ENCODE measurements around the gene ST3GAL4. TPM values are rescaled to one million over a fixed set of nuclear protein-coding genes. Genes with fewer than 3 reads are reported as not detected.

The ST3GAL4 gene
- total RNA-seq, 1 donor from 2014 or later = 15.6 TPM

GRCh38 chr11:126452241-126453101 lies 97.0 kb downstream of the ST3GAL4 start:
- H3K27ac Mint-ChIP-seq = peak overlapping the region; percentile 64
- no peaks in the 10 kb centered on the region for H3K36me3 Mint-ChIP-seq
- H3K9me3 Mint-ChIP-seq = no peaks in the 10 kb centered on the region
- H3K4me1 Mint-ChIP-seq = peaks cover 30% of the 10 kb centered on the region
- peaks cover 34% of the 10 kb centered on the region for H3K27me3 Mint-ChIP-seq (ENCODE audit: low read depth)
- TF ChIP-seq CTCF (IDR thresholded peaks at IDR 0.05; ENCODE audit: unreplicated experiment) = no peak
- peak in 1 of 2 experiments; percentile 57 for DNase-seq (ENCODE audit: low spot score in 2 of 2, unreplicated experiment in 2 of 2)
- H3K4me3 Mint-ChIP-seq = peak overlapping the region; percentile 44

GRCh38 chr11:126456089-126456488 lies 100.6 kb downstream of the ST3GAL4 start:
- peaks cover 35% of the 10 kb centered on the region for H3K4me1 Mint-ChIP-seq
- no peaks in the 10 kb centered on the region for H3K9me3 Mint-ChIP-seq
- no peak for TF ChIP-seq CTCF (IDR thresholded peaks at IDR 0.05; ENCODE audit: unreplicated experiment)
- DNase-seq (ENCODE audit: low spot score in 2 of 2, unreplicated experiment in 2 of 2) = no peak
- H3K36me3 Mint-ChIP-seq = no peaks in the 10 kb centered on the region
- peaks cover 34% of the 10 kb centered on the region for H3K27me3 Mint-ChIP-seq (ENCODE audit: low read depth)
- H3K27ac Mint-ChIP-seq = no peak overlapping the region
- no peak overlapping the region for H3K4me3 Mint-ChIP-seq

- Mint-ChIP-seq H3K36me3 (no peaks in the 10 kb centered on the region), H3K9me3 (no peaks in the 10 kb centered on the region), H3K27ac (no peak overlapping the region), H3K27me3 (ENCODE audit: low read depth) (peaks cover 42% of the 10 kb centered on the region), H3K4me3 (no peak overlapping the region), H3K4me1 (peaks cover 26% of the 10 kb centered on the region)
- no peak for DNase-seq (ENCODE audit: low spot score in 2 of 2, unreplicated experiment in 2 of 2)
- no peak for TF ChIP-seq CTCF (IDR thresholded peaks at IDR 0.05; ENCODE audit: unreplicated experiment)
Observed at GRCh38 chr11:126456783-126457542, 101.5 kb downstream of the ST3GAL4 start.

- no peaks in the 10 kb centered on the region for H3K9me3 Mint-ChIP-seq
- no peak overlapping the region for H3K27ac Mint-ChIP-seq
- H3K4me1 Mint-ChIP-seq = peaks cover 19% of the 10 kb centered on the region
- TF ChIP-seq CTCF (IDR thresholded peaks at IDR 0.05; ENCODE audit: unreplicated experiment) = no peak
- H3K4me3 Mint-ChIP-seq = no peak overlapping the region
- DNase-seq (ENCODE audit: low spot score in 2 of 2, unreplicated experiment in 2 of 2) = no peak
- H3K27me3 Mint-ChIP-seq (ENCODE audit: low read depth) = peaks cover 50% of the 10 kb centered on the region
- no peaks in the 10 kb centered on the region for H3K36me3 Mint-ChIP-seq
Observed at GRCh38 chr11:126457817-126458216, 102.3 kb downstream of the ST3GAL4 start.

- no peak overlapping the region for H3K27ac Mint-ChIP-seq
Observed at GRCh38 chr11:126459691-126460281, 104.3 kb downstream of the ST3GAL4 start.

More at GRCh38 chr11:126459691-126460281, 104.3 kb downstream of the ST3GAL4 start:
- Mint-ChIP-seq H3K4me3 (no peak overlapping the region), H3K4me1 (peaks cover 8% of the 10 kb centered on the region), H3K36me3 (no peaks in the 10 kb centered on the region), H3K9me3 (peaks cover 2% of the 10 kb centered on the region), H3K27me3 (ENCODE audit: low read depth) (peaks cover 61% of the 10 kb centered on the region)
- no peak for DNase-seq (ENCODE audit: low spot score in 2 of 2, unreplicated experiment in 2 of 2)
- no peak for TF ChIP-seq CTCF (IDR thresholded peaks at IDR 0.05; ENCODE audit: unreplicated experiment)
